A673 (cell line): Measurements from ENCODE around the gene COL4A6. TPM values are rescaled to one million over a fixed set of nuclear protein-coding genes. Genes with fewer than 3 reads are reported as not detected.

Experiments
- BruUV-seq: library from RNA; stranded (reverse); fragments of 400-500 nt; replicated peaks from 2 replicates; lab custom pipeline; 2021; lab: Mats Ljungman, UMichigan
- CTCF ChIA-PET: fragments of 300-600 bp; sonication (Branson Sonifier 250); formaldehyde crosslinking; loops from one replicate; lab custom pipeline; 2022; ENCODE audit warnings: antibody characterized with exemption; lab: Charles Lee
- POLR2A ChIA-PET: fragments of 300-600 bp; sonication (Branson Sonifier 250); formaldehyde crosslinking; loops from one replicate; lab custom pipeline; 2022; ENCODE audit warnings: antibody characterized with exemption; ENCODE audit not compliant: low non-redundant PET; lab: Charles Lee
- DNase-seq: peaks from one replicate; pipeline ENCODE4 v3.0.0-alpha.2; 2015; ENCODE audit warnings: low spot score
- H3K27ac ChIP-seq: fragments of 200-600 bp; sonication (generic); 2 replicates; pipeline ENCODE4 v1.5.1; 2016; ENCODE audit warnings: mixed run types, low read depth, mild to moderate bottlenecking, mixed read lengths, antibody characterized with exemption, low read length; ENCODE audit not compliant: poor library complexity, severe bottlenecking
- H3K27me3 ChIP-seq: fragments of 200-600 bp; sonication (generic); replicated peaks from 2 replicates; pipeline ENCODE4 v1.6.1; 2017; ENCODE audit warnings: mixed run types, low read depth, mild to moderate bottlenecking, mixed read lengths, antibody characterized with exemption, low read length; ENCODE audit not compliant: insufficient read depth, poor library complexity
- H3K36me3 ChIP-seq: fragments of 200-600 bp; sonication (generic); 2 replicates; pipeline ENCODE4 v1.6.1; 2016; ENCODE audit warnings: mixed run types, mild to moderate bottlenecking, mixed read lengths, antibody characterized with exemption, low read length; ENCODE audit not compliant: insufficient read depth, poor library complexity, severe bottlenecking
- H3K4me1 ChIP-seq: fragments of 200-600 bp; sonication (generic); 2 replicates; pipeline ENCODE4 v1.6.1; 2017; ENCODE audit warnings: mixed run types, mild to moderate bottlenecking, mixed read lengths, antibody characterized with exemption, low read length; ENCODE audit not compliant: insufficient read depth, poor library complexity, severe bottlenecking
- H3K4me3 ChIP-seq: fragments of 200-600 bp; sonication (generic); 2 replicates; pipeline ENCODE4 v1.5.1; 2016; ENCODE audit warnings: low read depth, mixed run types, mild to moderate bottlenecking, mixed read lengths, low read length; ENCODE audit not compliant: poor library complexity, severe bottlenecking
- H3K9me3 ChIP-seq: fragments of 200-600 bp; sonication (generic); 2 replicates; pipeline ENCODE4 v1.6.1; 2016; ENCODE audit warnings: mixed run types, low read depth, mild to moderate bottlenecking, mixed read lengths, antibody characterized with exemption, low read length; ENCODE audit not compliant: poor library complexity, severe bottlenecking
- CTCF ChIP-seq: fragments of 300-800, 200-600 bp; sonication (generic); conservative IDR thresholded peaks from 2 replicates; pipeline ENCODE4 v1.5.1; 2017; ENCODE audit warnings: low read depth, mild to moderate bottlenecking, antibody characterized with exemption, low read length, moderate library complexity, mixed read lengths
- EZH2 ChIP-seq: fragments of 200-600 bp; sonication (generic); IDR thresholded peaks from 2 replicates; pipeline ENCODE4 v1.6.1; 2017; ENCODE audit warnings: borderline replicate concordance, low read depth, mild to moderate bottlenecking, mixed read lengths, antibody characterized with exemption, low read length; ENCODE audit not compliant: poor library complexity, severe bottlenecking
- intact Hi-C: fragments of 100-400 bp; cut with micrococcal nuclease; formaldehyde crosslinking; loops from one replicate; pipeline ENCODE4 v1.10.0; 2022; ENCODE audit not compliant: unreplicated experiment
- total RNA-seq: library from RNA; stranded (reverse); gene quantifications from 2 replicates; pipeline ENCODE4 v1.2.3, GENCODE V29; 2021

COL4A6 gene
- total RNA-seq, 1 experiment from 2014 or later: not detected

- Histone ChIP-seq H3K27me3 (no peaks in the 10 kb centered on the region), H3K27ac (no peak overlapping the region), H3K9me3 (no peaks in the 10 kb centered on the region), H3K4me3 (no peak overlapping the region), H3K4me1 (no peaks in the 10 kb centered on the region), H3K36me3 (no peaks in the 10 kb centered on the region)
- BruUV-seq: no TSS peak
- POLR2A ChIA-PET: no interaction called here
- intact Hi-C loops: no loop called here
- TF ChIP-seq CTCF (no peak), EZH2 (no peak)
- DNase-seq: no peak
- CTCF ChIA-PET: no interaction called here
Observed at GRCh38 chrX:108473979-108474378, 35.8 kb upstream of the COL4A6 start.

- no peaks in the 10 kb centered on the region for H3K27me3 ChIP-seq
- intact Hi-C loops: no loop called here
- BruUV-seq: no TSS peak
- TF ChIP-seq EZH2 (no peak), CTCF (no peak)
- ChIA-PET POLR2A (no interaction called here), CTCF (no interaction called here)
- no peaks in the 10 kb centered on the region for H3K4me1 ChIP-seq
- no peak overlapping the region for H3K27ac ChIP-seq
- no peak overlapping the region for H3K4me3 ChIP-seq
- H3K36me3 ChIP-seq: no peaks in the 10 kb centered on the region
- no peak for DNase-seq
- H3K9me3 ChIP-seq: no peaks in the 10 kb centered on the region
Observed at GRCh38 chrX:108468486-108468885, 30.3 kb upstream of the COL4A6 start.

- no peaks in the 10 kb centered on the region for H3K9me3 ChIP-seq
Observed at GRCh38 chrX:108464604-108465003, 26.4 kb upstream of the COL4A6 start.

More at GRCh38 chrX:108464604-108465003, 26.4 kb upstream of the COL4A6 start:
- intact Hi-C loops: no loop called here
- Histone ChIP-seq H3K4me1 (no peaks in the 10 kb centered on the region), H3K27me3 (peaks cover 2% of the 10 kb centered on the region), H3K27ac (no peak overlapping the region), H3K36me3 (no peaks in the 10 kb centered on the region), H3K4me3 (no peak overlapping the region)
- ChIA-PET CTCF (no interaction called here), POLR2A (no interaction called here)
- no TSS peak for BruUV-seq
- TF ChIP-seq EZH2 (no peak), CTCF (no peak)
- no peak for DNase-seq
